T-helper 17 cell (primary cell): Measurements from ENCODE around the gene HEXA. TPM values are rescaled to one million over a fixed set of nuclear protein-coding genes. Genes with fewer than 3 reads are reported as not detected.
"Not testable (repeated sequence)": the region's sequence is repeated elsewhere in the genome, so short reads cannot be mapped to it uniquely, and the experiment has no call there.

Source experiments
- ATAC-seq: fragments of 150-1000 bp; cut with Tn5 transposase; 2 replicates; pipeline ENCODE4 v1.10.0; 2021; ENCODE audit warnings: mild to moderate bottlenecking, moderate library complexity
- DNase-seq, 3 donors: peaks; one replicate each; pipeline versions ENCODE4 v3.0.0 to v3.0.0-alpha.2; 2020 to 2021
- H3K9me3 ChIP-seq: one replicate; pipeline ENCODE4 v1.7.0; 2013; ENCODE audit warnings: low read length, mild to moderate bottlenecking; ENCODE audit not compliant: control insufficient read depth, poor library complexity, severe bottlenecking
- H3K27ac Mint-ChIP-seq: one replicate; pipeline ENCODE4 v1.8.0; 2022; ENCODE audit warnings: mild to moderate bottlenecking, moderate library complexity, mixed read lengths
- H3K27me3 Mint-ChIP-seq: one replicate; pipeline ENCODE4 v1.8.0; 2022; ENCODE audit warnings: mixed read lengths
- H3K36me3 Mint-ChIP-seq: one replicate; pipeline ENCODE4 v1.8.0; 2022; ENCODE audit warnings: low read depth, mixed read lengths
- H3K4me1 Mint-ChIP-seq: one replicate; pipeline ENCODE4 v1.8.0; 2022; ENCODE audit warnings: mild to moderate bottlenecking, mixed read lengths
- H3K4me3 Mint-ChIP-seq: one replicate; pipeline ENCODE4 v1.8.0; 2022; ENCODE audit warnings: mild to moderate bottlenecking, moderate library complexity, mixed read lengths
- total RNA-seq, 4 donors: library from RNA in 2 of 4; stranded (reverse) in 2 of 4; gene quantifications; one replicate each; pipeline ENCODE4 v1.2.3 and lab custom pipeline; 2022 to 2026

The HEXA gene
- total RNA-seq, 2 donors from 2014 or later = 69.9 to 87.1 TPM

- H3K36me3 Mint-ChIP-seq = no peaks in the 10 kb centered on the region
These were observed 22.2 kb upstream of the HEXA start, which contains the start of gene TMEM202 for GRCh38 chr15:72397796-72398588. TMEM202 (plus strand) TSS chr15:72398305; CDS start chr15:72398327, 22 bp downstream.

GRCh38 chr15:72396331-72396730 lies 20.5 kb upstream of the HEXA start:
- not testable (repeated sequence) for H3K4me3 Mint-ChIP-seq, H3K36me3 Mint-ChIP-seq, H3K9me3 ChIP-seq, ATAC-seq, DNase-seq, H3K4me1 Mint-ChIP-seq, H3K27ac Mint-ChIP-seq
- peaks cover 10% of the 10 kb centered on the region for H3K27me3 Mint-ChIP-seq

More at GRCh38 chr15:72397796-72398588, 22.2 kb upstream of the HEXA start, which contains the start of gene TMEM202:
- Mint-ChIP-seq H3K4me3 (no peak within 1 kb of the TSS), H3K4me1 (peaks cover 3% of the 10 kb centered on the region), H3K27ac (no peak within 1 kb of the TSS), H3K27me3 (peaks cover 19% of the 10 kb centered on the region)
- no peak for ATAC-seq
- DNase-seq = no peak
- H3K9me3 ChIP-seq = no peaks in the 10 kb centered on the region

DNA sequence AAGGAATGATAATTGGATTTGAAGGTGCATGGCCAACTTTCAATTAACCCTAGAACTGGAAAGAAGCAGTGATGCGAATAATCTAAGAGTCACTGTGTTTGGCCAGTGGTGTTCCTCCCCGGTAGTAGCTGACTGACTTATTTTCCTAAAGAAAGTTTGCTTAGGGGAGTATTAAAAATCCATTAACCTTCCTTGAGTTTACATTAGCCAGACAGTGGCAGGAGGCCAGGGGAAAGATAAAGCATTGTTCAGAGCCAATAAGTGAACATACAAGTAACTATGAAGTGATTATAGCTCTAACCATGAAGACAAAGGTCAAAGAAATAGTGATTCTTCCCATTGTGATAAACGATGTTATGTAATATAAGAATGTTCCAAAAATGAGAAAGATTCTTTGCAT lies 13.4 kb upstream of the HEXA start:
- Mint-ChIP-seq H3K27ac (no peak overlapping the region), H3K4me3 (no peak overlapping the region), H3K36me3 (peaks cover 3% of the 10 kb centered on the region), H3K4me1 (peaks cover 4% of the 10 kb centered on the region), H3K27me3 (peaks cover 26% of the 10 kb centered on the region)
- DNase-seq (no peak), ATAC-seq (no peak)
- no peaks in the 10 kb centered on the region for H3K9me3 ChIP-seq

- H3K36me3 Mint-ChIP-seq = peaks cover 3% of the 10 kb centered on the region
- peaks cover 3% of the 10 kb centered on the region for H3K4me1 Mint-ChIP-seq
- H3K27ac Mint-ChIP-seq = no peak overlapping the region
- ATAC-seq = no peak
- no peak for DNase-seq
- H3K9me3 ChIP-seq = no peaks in the 10 kb centered on the region
- no peak overlapping the region for H3K4me3 Mint-ChIP-seq
- H3K27me3 Mint-ChIP-seq = peaks cover 36% of the 10 kb centered on the region
These were observed 11.9 kb upstream of the HEXA start for GRCh38 chr15:72387741-72388140.

DNA sequence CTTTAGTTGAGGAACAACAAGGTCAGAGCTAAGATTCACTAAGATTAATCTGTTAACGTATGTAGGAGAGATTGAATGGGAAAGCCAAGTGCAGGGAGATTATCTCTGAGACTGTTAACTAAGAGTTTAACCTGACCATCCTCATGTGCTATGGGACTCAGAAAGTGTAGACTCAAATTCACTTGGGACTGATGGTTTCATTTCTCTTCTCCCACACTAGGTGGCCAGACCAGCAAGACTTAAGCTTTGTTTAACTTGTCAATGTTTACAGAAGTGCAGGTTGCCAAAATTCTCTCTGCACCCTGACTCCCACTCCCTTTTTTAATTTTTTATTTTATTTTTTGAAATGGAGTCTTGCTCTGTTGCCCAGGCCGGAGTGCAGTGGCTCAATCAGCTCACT lies 6.3 kb upstream of the HEXA start:
- H3K36me3 Mint-ChIP-seq = peaks cover 3% of the 10 kb centered on the region
- no peaks in the 10 kb centered on the region for H3K9me3 ChIP-seq
- peaks cover 14% of the 10 kb centered on the region for H3K4me1 Mint-ChIP-seq
- no peak overlapping the region for H3K27ac Mint-ChIP-seq
- peaks cover 19% of the 10 kb centered on the region for H3K27me3 Mint-ChIP-seq
- DNase-seq (no peak), ATAC-seq (no peak)
- H3K4me3 Mint-ChIP-seq = no peak overlapping the region

GRCh38 chr15:72380743-72381142 lies 4.9 kb upstream of the HEXA start:
- Mint-ChIP-seq H3K4me3 (no peak overlapping the region), H3K36me3 (peaks cover 5% of the 10 kb centered on the region), H3K27me3 (peaks cover 18% of the 10 kb centered on the region), H3K4me1 (peaks cover 24% of the 10 kb centered on the region), H3K27ac (no peak overlapping the region)
- no peak for DNase-seq
- no peaks in the 10 kb centered on the region for H3K9me3 ChIP-seq
- ATAC-seq = no peak

GRCh38 chr15:72379856-72380430 lies 4.1 kb upstream of the HEXA start:
- ATAC-seq (no peak), DNase-seq (no peak)
- peaks cover 11% of the 10 kb centered on the region for H3K27me3 Mint-ChIP-seq
- H3K4me1 Mint-ChIP-seq = peaks cover 31% of the 10 kb centered on the region
- H3K27ac Mint-ChIP-seq = no peak overlapping the region
- H3K4me3 Mint-ChIP-seq = no peak overlapping the region
- H3K36me3 Mint-ChIP-seq = peaks cover 5% of the 10 kb centered on the region
- H3K9me3 ChIP-seq = no peaks in the 10 kb centered on the region

GRCh38 chr15:72379106-72379505 lies 3.3 kb upstream of the HEXA start:
- H3K27ac Mint-ChIP-seq, H3K9me3 ChIP-seq, H3K4me3 Mint-ChIP-seq, H3K27me3 Mint-ChIP-seq, H3K36me3 Mint-ChIP-seq, ATAC-seq, DNase-seq: not testable (repeated sequence)
- peaks cover 35% of the 10 kb centered on the region for H3K4me1 Mint-ChIP-seq

- H3K9me3 ChIP-seq = no peaks in the 10 kb centered on the region
- peaks cover 42% of the 10 kb centered on the region for H3K4me1 Mint-ChIP-seq
- H3K27me3 Mint-ChIP-seq = no peaks in the 10 kb centered on the region
- no peak overlapping the region for H3K4me3 Mint-ChIP-seq
- no peak for ATAC-seq
- DNase-seq = no peak
- peak overlapping the region; percentile 82 for H3K27ac Mint-ChIP-seq
- peaks cover 2% of the 10 kb centered on the region for H3K36me3 Mint-ChIP-seq
These were observed 1.5 kb upstream of the HEXA start for GRCh38 chr15:72377331-72377730.

DNA sequence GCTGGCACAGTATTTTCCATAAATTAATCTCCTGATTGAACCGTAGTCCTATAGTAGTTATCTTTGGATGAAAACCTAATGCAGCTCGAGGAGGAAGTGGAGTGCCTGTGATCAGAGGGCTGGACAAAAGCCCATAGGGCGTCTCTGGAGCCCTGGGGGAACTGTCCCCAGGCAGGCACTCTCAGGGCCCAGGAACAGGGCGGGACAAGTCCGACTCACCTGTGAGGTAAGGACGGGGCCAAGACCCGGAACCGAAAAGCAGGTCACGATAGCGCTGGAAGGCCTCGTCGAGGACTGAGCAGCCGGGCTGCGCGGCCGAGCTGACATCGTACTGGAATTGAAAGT lies 341 bp downstream of the HEXA start:
- peak; percentile 68 for ATAC-seq
- Mint-ChIP-seq H3K27ac (peak overlapping the region; percentile 99), H3K4me3 (peak overlapping the region; percentile 96), H3K36me3 (peaks cover 2% of the 10 kb centered on the region), H3K4me1 (peaks cover 40% of the 10 kb centered on the region), H3K27me3 (no peaks in the 10 kb centered on the region)
- no peak for DNase-seq
- no peaks in the 10 kb centered on the region for H3K9me3 ChIP-seq

DNA sequence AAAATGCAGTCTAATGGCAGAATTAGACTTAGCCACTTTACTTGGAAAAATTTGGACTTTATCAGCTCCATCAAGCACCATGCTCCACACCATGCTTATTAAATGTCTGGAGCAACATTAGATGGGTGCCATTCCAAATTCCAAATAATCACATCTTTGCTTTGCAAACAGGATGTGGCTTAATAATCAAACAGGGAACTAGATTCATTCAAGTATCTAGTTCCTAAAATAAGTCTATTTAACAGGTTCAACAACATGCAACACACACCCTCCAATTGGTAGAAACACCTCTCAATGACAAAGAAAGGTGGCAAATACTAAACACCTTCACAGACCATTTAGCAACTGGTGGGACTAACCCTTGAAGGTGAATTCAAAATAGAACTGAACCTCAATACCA lies 3.5 kb downstream of the HEXA start:
- Mint-ChIP-seq H3K27me3 (no peaks in the 10 kb centered on the region), H3K4me1 (peaks cover 43% of the 10 kb centered on the region), H3K4me3 (no peak overlapping the region), H3K36me3 (peaks cover 9% of the 10 kb centered on the region), H3K27ac (no peak overlapping the region)
- no peak for DNase-seq
- no peaks in the 10 kb centered on the region for H3K9me3 ChIP-seq
- no peak for ATAC-seq

DNA sequence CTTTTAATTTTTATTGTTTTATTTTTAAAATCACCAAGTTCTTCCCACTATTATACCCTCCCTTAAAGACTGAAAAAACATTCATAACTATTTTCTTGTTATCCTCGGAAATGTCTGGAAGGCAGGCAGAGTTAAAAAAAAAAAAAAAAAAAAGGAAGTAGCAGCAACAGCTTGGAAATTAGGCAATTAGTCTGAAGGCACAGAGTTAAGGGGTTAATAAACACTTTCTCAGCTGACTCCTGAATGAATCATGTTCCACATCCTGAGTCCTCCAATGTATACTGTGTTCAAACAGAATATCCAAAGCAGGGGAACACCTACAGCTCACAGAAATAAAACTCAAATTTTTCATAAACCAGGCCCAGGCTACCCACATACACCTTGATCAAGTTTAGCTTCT lies 5.8 kb downstream of the HEXA start:
- Mint-ChIP-seq H3K27ac (no peak overlapping the region), H3K27me3 (no peaks in the 10 kb centered on the region), H3K4me1 (peaks cover 42% of the 10 kb centered on the region), H3K36me3 (peaks cover 6% of the 10 kb centered on the region), H3K4me3 (no peak overlapping the region)
- DNase-seq (no peak), ATAC-seq (no peak)
- H3K9me3 ChIP-seq = no peaks in the 10 kb centered on the region

DNA sequence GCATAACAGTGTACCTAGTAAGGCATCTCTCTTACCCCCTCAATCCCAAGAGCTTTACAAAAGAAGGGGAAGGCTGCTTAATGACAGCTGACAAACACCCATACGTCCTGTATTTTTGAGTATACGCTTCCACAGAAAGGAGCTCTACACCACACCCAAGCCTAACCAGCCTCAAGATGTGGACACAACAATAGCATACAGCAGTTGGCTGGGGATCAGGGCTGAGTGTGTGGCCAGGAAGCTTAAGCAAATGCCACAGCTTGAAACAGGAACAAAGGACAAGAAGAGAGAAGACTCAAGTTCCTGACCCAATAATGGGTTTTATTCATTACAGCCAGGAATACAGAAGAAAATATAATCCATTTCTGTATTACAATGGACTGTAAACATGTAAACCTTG lies 6.9 kb downstream of the HEXA start:
- H3K4me3 Mint-ChIP-seq = no peak overlapping the region

DNA sequence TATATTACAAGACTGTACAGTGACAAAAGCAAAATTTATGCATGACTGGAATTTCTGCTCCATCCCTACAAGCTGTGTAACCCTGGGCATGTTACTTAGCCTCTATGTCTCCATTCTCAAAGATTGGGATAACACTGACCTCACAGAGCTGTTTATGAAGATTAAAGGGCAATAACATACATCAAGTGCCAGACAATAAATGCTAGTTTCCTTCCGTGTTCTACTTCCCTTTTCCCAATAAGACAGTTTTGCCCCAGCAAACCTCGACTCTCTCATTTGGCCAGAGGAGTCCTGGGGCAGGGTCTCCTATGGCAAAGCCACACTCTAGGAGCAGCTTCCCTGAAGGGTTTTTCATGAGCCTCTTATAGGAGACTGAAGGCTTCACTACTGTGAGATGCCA lies 7.5 kb downstream of the HEXA start:
- Mint-ChIP-seq H3K36me3 (peaks cover 6% of the 10 kb centered on the region), H3K27ac (no peak overlapping the region), H3K4me3 (no peak overlapping the region), H3K4me1 (peaks cover 32% of the 10 kb centered on the region), H3K27me3 (no peaks in the 10 kb centered on the region)
- ATAC-seq (no peak), DNase-seq (no peak)
- no peaks in the 10 kb centered on the region for H3K9me3 ChIP-seq

More for the DNA sequence above, 6.9 kb downstream of the HEXA start:
- Mint-ChIP-seq H3K36me3 (peaks cover 6% of the 10 kb centered on the region), H3K27ac (no peak overlapping the region), H3K27me3 (no peaks in the 10 kb centered on the region), H3K4me1 (peaks cover 33% of the 10 kb centered on the region)
- ATAC-seq (no peak), DNase-seq (no peak)
- no peaks in the 10 kb centered on the region for H3K9me3 ChIP-seq
